ENCODE data around the gene TMEM150A. TPM values are rescaled to one million over a fixed set of nuclear protein-coding genes. Genes with fewer than 3 reads are reported as not detected.

Gene TMEM150A
- total RNA-seq, 1 donor from 2014 or later, result 15.0 TPM

- ATAC-seq (ENCODE audit: low read depth) (peak; percentile 98), DNase-seq (peak; percentile 63)
- intact Hi-C loops (cut with micrococcal nuclease), result loop anchor here (1.0 to 2.0 kb wide), 7 partner anchors 9 to 252 kb away; partner anchors contain the start of genes ELMOD3, GGCX, RETSAT and TGOLN2
- ChIA-PET CTCF (interaction anchor here (0.6 to 8.4 kb wide), 22 partner anchors 9 to 285 kb away, joined by 3 to 162 read pairs (median 5); partner anchors contain the start of genes C2orf68, ELMOD3, GGCX and MAT2A), POLR2A (interaction anchor here (0.5 to 8.2 kb wide), 10 partner anchors 9 to 224 kb away, joined by 4 to 84 read pairs (median 7); partner anchors contain the start of genes ELMOD3, GGCX, MAT2A and RETSAT)
- Mint-ChIP-seq H3K4me1 (peaks cover 4% of the 10 kb centered on the region), H3K27ac (no peak overlapping the region), H3K4me3 (no peak overlapping the region), H3K9me3 (no peaks in the 10 kb centered on the region), H3K36me3 (ENCODE audit: low read depth) (peaks cover 87% of the 10 kb centered on the region), H3K27me3 (no peaks in the 10 kb centered on the region)
- TF ChIP-seq CTCF (IDR thresholded peaks at IDR 0.05), result peak; percentile 28
Measured at GRCh38 chr2:85551698-85552678, 50.5 kb downstream of the TMEM150A start.

- H3K27ac Mint-ChIP-seq, result no peak overlapping the region
- intact Hi-C loops (cut with micrococcal nuclease), result no loop called here
- H3K27me3 Mint-ChIP-seq, result no peaks in the 10 kb centered on the region
- no peak overlapping the region for H3K4me3 Mint-ChIP-seq
- ATAC-seq (ENCODE audit: low read depth) (no peak), DNase-seq (no peak)
- H3K36me3 Mint-ChIP-seq (ENCODE audit: low read depth), result peaks cover 87% of the 10 kb centered on the region
- H3K4me1 Mint-ChIP-seq, result peaks cover 4% of the 10 kb centered on the region
- no peaks in the 10 kb centered on the region for H3K9me3 Mint-ChIP-seq
- CTCF ChIA-PET, result interaction anchor here (1.0 to 8.4 kb wide), 12 partner anchors 9 to 284 kb away, joined by 3 to 162 read pairs (median 4); partner anchors contain the start of genes ELMOD3, MAT2A, RETSAT and SH2D6
- no peak for TF ChIP-seq CTCF (IDR thresholded peaks at IDR 0.05)
- POLR2A ChIA-PET, result interaction anchor here (0.5 to 8.2 kb wide), 5 partner anchors 10 to 223 kb away, joined by 3 to 84 read pairs (median 14); partner anchors contain the start of genes C2orf68, MAT2A, SH2D6 and TGOLN2
Measured at GRCh38 chr2:85550486-85550885, 52.0 kb downstream of the TMEM150A start.

- Mint-ChIP-seq H3K27ac (no peak overlapping the region), H3K4me1 (peaks cover 4% of the 10 kb centered on the region), H3K36me3 (ENCODE audit: low read depth) (peaks cover 88% of the 10 kb centered on the region), H3K9me3 (no peaks in the 10 kb centered on the region), H3K4me3 (no peak overlapping the region), H3K27me3 (no peaks in the 10 kb centered on the region)
- no peak for DNase-seq
- ChIA-PET CTCF (interaction anchor here (1.1 to 8.4 kb wide), 8 partner anchors 9 to 195 kb away, joined by 3 to 162 read pairs (median 16); partner anchors contain the start of genes ELMOD3, MAT2A, RETSAT and SH2D6), POLR2A (interaction anchor here (1.3 to 8.2 kb wide), 3 partner anchors 9 to 222 kb away, joined by 14 to 84 read pairs (median 70); partner anchors contain the start of genes MAT2A, SH2D6 and TGOLN2)
- no peak for ATAC-seq (ENCODE audit: low read depth)
- intact Hi-C loops (cut with micrococcal nuclease), result no loop called here
- no peak for TF ChIP-seq CTCF (IDR thresholded peaks at IDR 0.05)
Measured at GRCh38 chr2:85549826-85550225, 52.7 kb downstream of the TMEM150A start.

- Mint-ChIP-seq H3K27ac (no peak overlapping the region), H3K27me3 (no peaks in the 10 kb centered on the region), H3K36me3 (ENCODE audit: low read depth) (peaks cover 88% of the 10 kb centered on the region), H3K4me3 (no peak overlapping the region), H3K4me1 (peaks cover 7% of the 10 kb centered on the region), H3K9me3 (no peaks in the 10 kb centered on the region)
- ChIA-PET CTCF (interaction anchor here (1.1 to 4.5 kb wide), 4 partner anchors 10 to 195 kb away, joined by 3 to 105 read pairs (median 12); partner anchors contain the start of genes ELMOD3, RETSAT and SH2D6), POLR2A (interaction anchor here (0.5 to 5.5 kb wide), 8 partner anchors 10 to 161 kb away, joined by 3 to 70 read pairs (median 4); partner anchors contain the start of genes MAT2A and SH2D6)
- ATAC-seq (ENCODE audit: low read depth) (no peak), DNase-seq (no peak)
- TF ChIP-seq CTCF (IDR thresholded peaks at IDR 0.05), result no peak
- intact Hi-C loops (cut with micrococcal nuclease), result no loop called here
Measured at GRCh38 chr2:85549095-85549494, 53.4 kb downstream of the TMEM150A start.
